ENCODE data around the gene DAGLA.
A peak's percentile ranks its signal among the peaks of the same experiment; 100 is the strongest.

DAGLA gene

GRCh38 chr11:61639816-61640443, 40.3 kb upstream of the DAGLA start:
- no peak overlapping the region for H3K4me3 ChIP-seq (ENCODE audit: control insufficient read depth, low read depth, low read length)
- TF ChIP-seq CTCF (conservative IDR thresholded peaks at IDR 0.05; ENCODE audit: control insufficient read depth, insufficient read depth, low read depth, low read length) = no peak
- DNase-seq (ENCODE audit: low read depth) = peak; percentile 30

GRCh38 chr11:61642162-61642561, 38.0 kb upstream of the DAGLA start:
- no peak for DNase-seq (ENCODE audit: low read depth)
- no peak overlapping the region for H3K4me3 ChIP-seq (ENCODE audit: control insufficient read depth, low read depth, low read length)
- TF ChIP-seq CTCF (conservative IDR thresholded peaks at IDR 0.05; ENCODE audit: control insufficient read depth, insufficient read depth, low read depth, low read length) = no peak

- DNase-seq (ENCODE audit: low read depth) = peak; percentile 19
- no peak overlapping the region for H3K4me3 ChIP-seq (ENCODE audit: control insufficient read depth, low read depth, low read length)
Measured at GRCh38 chr11:61645179-61645868, 34.9 kb upstream of the DAGLA start.

GRCh38 chr11:61647529-61647928, 32.7 kb upstream of the DAGLA start:
- no peak for TF ChIP-seq CTCF (conservative IDR thresholded peaks at IDR 0.05; ENCODE audit: control insufficient read depth, insufficient read depth, low read depth, low read length)
- no peak overlapping the region for H3K4me3 ChIP-seq (ENCODE audit: control insufficient read depth, low read depth, low read length)
- no peak for DNase-seq (ENCODE audit: low read depth)

More at GRCh38 chr11:61645179-61645868, 34.9 kb upstream of the DAGLA start:
- TF ChIP-seq CTCF (conservative IDR thresholded peaks at IDR 0.05; ENCODE audit: control insufficient read depth, insufficient read depth, low read depth, low read length) = no peak

- no peak for DNase-seq (ENCODE audit: low read depth)
- no peak for TF ChIP-seq CTCF (conservative IDR thresholded peaks at IDR 0.05; ENCODE audit: control insufficient read depth, insufficient read depth, low read depth, low read length)
Measured at GRCh38 chr11:61650781-61651571, 29.2 kb upstream of the DAGLA start.

GRCh38 chr11:61652135-61652534, 28.1 kb upstream of the DAGLA start:
- DNase-seq (ENCODE audit: low read depth) = no peak
- no peak for TF ChIP-seq CTCF (conservative IDR thresholded peaks at IDR 0.05; ENCODE audit: control insufficient read depth, insufficient read depth, low read depth, low read length)
- no peak overlapping the region for H3K4me3 ChIP-seq (ENCODE audit: control insufficient read depth, low read depth, low read length)

More at GRCh38 chr11:61650781-61651571, 29.2 kb upstream of the DAGLA start:
- no peak overlapping the region for H3K4me3 ChIP-seq (ENCODE audit: control insufficient read depth, low read depth, low read length)
